Testis (tissue), 2 donors: ENCODE measurements around the gene ZC3H18.

Source experiments
- CTCF ChIP-seq, 3 experiments: fragments of 450-650 bp in 2 of 3; fragments of 200-600 bp in 1 of 3; sonication (generic) in 1 of 3; IDR thresholded peaks; one replicate each; pipeline ENCODE4 v1.5.1; 2016 to 2019; ENCODE audit warnings: antibody characterized with exemption in 3 of 3, mild to moderate bottlenecking in 2 of 3, moderate library complexity in 1 of 3
- POLR2A ChIP-seq: fragments of 450-650 bp; IDR thresholded peaks from one replicate; pipeline ENCODE4 v1.6.1; 2017; ENCODE audit warnings: antibody characterized with exemption, mild to moderate bottlenecking, moderate library complexity

DNA sequence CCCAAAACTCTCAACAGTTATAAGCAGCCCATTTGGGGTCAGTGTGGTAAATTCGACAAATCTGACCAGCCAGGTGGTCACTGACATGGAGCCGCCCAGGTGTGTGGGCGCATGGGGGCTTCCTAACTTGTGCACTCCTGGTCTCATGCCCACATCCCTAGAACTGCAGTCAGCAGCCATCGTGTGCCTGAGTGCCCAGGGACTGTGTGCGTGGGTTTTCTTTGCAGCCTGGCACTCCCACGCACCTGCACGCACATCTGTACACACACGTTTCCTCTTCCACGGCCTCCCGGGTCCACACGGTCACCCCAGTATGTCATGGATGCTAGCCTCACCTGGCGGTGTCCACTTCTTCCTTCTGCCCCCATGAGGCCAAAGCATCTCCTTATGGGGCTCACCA is 38.9 kb upstream of the ZC3H18 start:
- TF ChIP-seq CTCF (IDR thresholded peaks at IDR 0.05) (no peak), POLR2A (no peak)
